Gastrocnemius medialis (tissue), 4 donors: ENCODE data around the gene POP5.

Experiments
- POLR2A ChIP-seq, 2 donors: fragments of 450-650 bp; IDR thresholded peaks; one replicate each; pipeline ENCODE4 v1.6.1; 2017; ENCODE audit warnings: antibody characterized with exemption in 2 of 2, mild to moderate bottlenecking in 2 of 2, moderate library complexity in 2 of 2
- TF ChIP-seq, protein P1 (sequence below), 5 experiments: fragments of 450-650 bp in 3 of 5; fragments of 200-600 bp in 2 of 5; sonication (generic) in 2 of 5; IDR thresholded peaks in 4 of 5; conservative IDR thresholded peaks in 1 of 5; 1 replicate in 4 of 5; 2 replicates in 1 of 5; pipeline ENCODE4 v1.5.1; 2016 to 2019; ENCODE audit warnings: antibody characterized with exemption in 5 of 5, mild to moderate bottlenecking in 3 of 5, moderate library complexity in 3 of 5

DNA sequence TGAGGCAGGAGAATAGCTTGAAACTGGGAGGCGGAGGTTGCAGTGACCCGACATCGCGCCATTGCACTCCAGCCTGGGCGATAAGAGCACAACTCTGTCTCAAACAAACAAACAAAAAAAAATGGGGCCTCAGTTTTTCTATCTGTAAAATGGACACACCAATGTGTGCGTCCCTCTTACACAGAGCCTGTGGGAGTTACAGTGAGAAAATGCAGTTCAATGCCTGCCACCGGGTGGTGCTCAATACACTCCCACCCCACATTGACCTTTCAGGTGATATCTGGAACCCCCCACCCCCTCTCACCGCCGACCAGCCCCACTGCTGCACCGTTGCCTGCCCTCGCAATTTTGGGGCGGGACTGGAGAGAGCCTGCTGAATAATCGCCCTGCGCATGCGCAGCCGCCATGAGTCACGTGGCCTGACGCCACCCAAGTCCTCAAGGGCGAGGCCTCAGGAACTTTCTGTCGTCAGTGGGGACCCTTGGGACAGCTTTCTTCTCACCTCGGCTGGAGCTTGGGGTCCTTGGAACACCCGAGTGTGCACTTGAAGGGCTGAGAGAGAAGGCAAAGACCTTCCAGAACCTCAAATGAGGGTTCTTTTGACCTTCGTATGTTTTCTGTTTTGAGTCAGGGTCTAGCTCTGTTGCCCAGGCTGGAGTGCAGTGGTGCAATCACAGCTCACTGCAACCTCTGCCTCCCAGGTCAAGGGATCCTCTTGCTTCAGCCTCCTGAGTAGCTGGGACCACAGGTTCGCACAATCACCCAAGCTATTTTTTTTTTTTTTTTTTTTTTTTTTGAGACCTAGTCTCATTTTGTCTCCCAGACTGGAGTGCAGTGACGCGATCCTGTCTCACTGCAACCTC, 44.6 kb upstream of the POP5 start:
- TF ChIP-seq, protein P1, sequence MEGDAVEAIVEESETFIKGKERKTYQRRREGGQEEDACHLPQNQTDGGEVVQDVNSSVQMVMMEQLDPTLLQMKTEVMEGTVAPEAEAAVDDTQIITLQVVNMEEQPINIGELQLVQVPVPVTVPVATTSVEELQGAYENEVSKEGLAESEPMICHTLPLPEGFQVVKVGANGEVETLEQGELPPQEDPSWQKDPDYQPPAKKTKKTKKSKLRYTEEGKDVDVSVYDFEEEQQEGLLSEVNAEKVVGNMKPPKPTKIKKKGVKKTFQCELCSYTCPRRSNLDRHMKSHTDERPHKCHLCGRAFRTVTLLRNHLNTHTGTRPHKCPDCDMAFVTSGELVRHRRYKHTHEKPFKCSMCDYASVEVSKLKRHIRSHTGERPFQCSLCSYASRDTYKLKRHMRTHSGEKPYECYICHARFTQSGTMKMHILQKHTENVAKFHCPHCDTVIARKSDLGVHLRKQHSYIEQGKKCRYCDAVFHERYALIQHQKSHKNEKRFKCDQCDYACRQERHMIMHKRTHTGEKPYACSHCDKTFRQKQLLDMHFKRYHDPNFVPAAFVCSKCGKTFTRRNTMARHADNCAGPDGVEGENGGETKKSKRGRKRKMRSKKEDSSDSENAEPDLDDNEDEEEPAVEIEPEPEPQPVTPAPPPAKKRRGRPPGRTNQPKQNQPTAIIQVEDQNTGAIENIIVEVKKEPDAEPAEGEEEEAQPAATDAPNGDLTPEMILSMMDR (IDR thresholded peaks at IDR 0.05 in 4 of 5, conservative IDR thresholded peaks at IDR 0.05 in 1 of 5), result no peak
- TF ChIP-seq POLR2A (IDR thresholded peaks at IDR 0.05), result no peak
